ENCODE data around the gene FBL.

The FBL gene

DNA sequence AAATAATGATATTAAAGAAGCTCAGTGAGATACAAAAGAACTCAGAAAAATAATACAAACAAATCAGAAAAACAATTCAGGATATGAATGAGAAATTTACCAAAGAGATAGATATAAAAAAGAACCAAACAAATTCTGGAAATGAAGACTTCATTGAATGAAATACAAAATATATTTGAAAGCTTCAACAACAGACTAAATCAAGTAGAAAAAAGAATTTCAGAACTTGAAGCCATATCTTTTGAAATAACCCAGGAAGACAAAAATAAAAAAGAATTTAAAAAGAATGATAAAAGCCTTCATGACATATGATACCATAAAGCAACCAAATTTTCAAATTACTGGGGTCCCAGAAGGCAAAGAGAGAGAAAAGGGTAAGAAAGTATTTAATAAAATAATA is 57.9 kb downstream of the FBL start:
- no peak for DNase-seq (ENCODE audit: low read depth)
